ENCODE data around the gene MS4A12.

- TF ChIP-seq CTCF (IDR thresholded peaks at IDR 0.05) (no peak), ATF3 (CRISPR knock-in tag; conservative IDR thresholded peaks at IDR 0.05) (no peak), JAZF1 (CRISPR knock-in tag; IDR thresholded peaks at IDR 0.05) (no peak)
- TF ChIP-seq, protein P1, sequence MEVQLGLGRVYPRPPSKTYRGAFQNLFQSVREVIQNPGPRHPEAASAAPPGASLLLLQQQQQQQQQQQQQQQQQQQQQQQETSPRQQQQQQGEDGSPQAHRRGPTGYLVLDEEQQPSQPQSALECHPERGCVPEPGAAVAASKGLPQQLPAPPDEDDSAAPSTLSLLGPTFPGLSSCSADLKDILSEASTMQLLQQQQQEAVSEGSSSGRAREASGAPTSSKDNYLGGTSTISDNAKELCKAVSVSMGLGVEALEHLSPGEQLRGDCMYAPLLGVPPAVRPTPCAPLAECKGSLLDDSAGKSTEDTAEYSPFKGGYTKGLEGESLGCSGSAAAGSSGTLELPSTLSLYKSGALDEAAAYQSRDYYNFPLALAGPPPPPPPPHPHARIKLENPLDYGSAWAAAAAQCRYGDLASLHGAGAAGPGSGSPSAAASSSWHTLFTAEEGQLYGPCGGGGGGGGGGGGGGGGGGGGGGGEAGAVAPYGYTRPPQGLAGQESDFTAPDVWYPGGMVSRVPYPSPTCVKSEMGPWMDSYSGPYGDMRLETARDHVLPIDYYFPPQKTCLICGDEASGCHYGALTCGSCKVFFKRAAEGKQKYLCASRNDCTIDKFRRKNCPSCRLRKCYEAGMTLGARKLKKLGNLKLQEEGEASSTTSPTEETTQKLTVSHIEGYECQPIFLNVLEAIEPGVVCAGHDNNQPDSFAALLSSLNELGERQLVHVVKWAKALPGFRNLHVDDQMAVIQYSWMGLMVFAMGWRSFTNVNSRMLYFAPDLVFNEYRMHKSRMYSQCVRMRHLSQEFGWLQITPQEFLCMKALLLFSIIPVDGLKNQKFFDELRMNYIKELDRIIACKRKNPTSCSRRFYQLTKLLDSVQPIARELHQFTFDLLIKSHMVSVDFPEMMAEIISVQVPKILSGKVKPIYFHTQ (CRISPR knock-in tag; IDR thresholded peaks at IDR 0.05): no peak
- TF ChIP-seq, protein P2, sequence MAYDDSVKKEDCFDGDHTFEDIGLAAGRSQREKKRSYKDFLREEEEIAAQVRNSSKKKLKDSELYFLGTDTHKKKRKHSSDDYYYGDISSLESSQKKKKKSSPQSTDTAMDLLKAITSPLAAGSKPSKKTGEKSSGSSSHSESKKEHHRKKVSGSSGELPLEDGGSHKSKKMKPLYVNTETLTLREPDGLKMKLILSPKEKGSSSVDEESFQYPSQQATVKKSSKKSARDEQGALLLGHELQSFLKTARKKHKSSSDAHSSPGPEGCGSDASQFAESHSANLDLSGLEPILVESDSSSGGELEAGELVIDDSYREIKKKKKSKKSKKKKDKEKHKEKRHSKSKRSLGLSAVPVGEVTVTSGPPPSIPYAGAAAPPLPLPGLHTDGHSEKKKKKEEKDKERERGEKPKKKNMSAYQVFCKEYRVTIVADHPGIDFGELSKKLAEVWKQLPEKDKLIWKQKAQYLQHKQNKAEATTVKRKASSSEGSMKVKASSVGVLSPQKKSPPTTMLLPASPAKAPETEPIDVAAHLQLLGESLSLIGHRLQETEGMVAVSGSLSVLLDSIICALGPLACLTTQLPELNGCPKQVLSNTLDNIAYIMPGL (CRISPR knock-in tag; IDR thresholded peaks at IDR 0.05): no peak
These were observed 38.4 kb upstream of the MS4A12 start for GRCh38 chr11:60454212-60454611.
